Occipital lobe (tissue), 2 donors: ENCODE measurements around the gene SLC19A2. TPM values are rescaled to one million over a fixed set of nuclear protein-coding genes. Genes with fewer than 3 reads are reported as not detected.

ENCODE experiments used
- DNase-seq: peaks from one replicate; lab custom pipeline; 2025; lab: John Stamatoyannopoulos, UW
- total RNA-seq: library from RNA; depleted of rRNA; stranded (reverse); fragments of >200 nt; gene quantifications from one replicate; pipeline ENCODE4 v1.2.3, GENCODE V29; 2014

SLC19A2 gene
- total RNA-seq, 1 donor from 2014 or later: 31.5 TPM

DNA sequence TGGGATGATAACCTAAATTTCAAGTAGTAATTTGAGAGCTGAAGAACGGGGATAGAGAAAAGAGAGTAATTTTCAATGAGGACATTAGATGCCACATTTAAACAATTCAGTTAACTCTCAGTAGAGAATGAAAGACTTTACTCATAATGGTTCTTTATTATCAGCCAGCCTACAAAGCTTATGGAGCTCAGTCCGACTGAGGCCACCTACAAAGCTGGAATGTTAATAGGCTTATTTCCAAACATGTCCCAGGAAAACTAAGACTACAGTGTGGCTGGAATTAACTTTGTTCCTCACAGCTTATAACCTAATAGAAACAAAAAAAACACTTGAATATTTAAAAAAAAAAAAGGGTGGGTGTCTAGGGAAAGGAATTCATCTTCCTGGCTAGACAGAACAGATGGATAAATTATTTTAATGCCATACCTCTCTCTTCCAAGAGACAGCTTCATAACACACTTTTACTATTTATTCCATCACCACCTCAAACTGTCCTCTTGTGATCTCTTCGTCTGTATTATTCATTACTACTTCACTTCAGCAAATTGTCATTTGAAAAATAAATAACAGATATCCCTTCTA is 9.8 kb downstream of the SLC19A2 start:
- DNase-seq: no peak

DNA sequence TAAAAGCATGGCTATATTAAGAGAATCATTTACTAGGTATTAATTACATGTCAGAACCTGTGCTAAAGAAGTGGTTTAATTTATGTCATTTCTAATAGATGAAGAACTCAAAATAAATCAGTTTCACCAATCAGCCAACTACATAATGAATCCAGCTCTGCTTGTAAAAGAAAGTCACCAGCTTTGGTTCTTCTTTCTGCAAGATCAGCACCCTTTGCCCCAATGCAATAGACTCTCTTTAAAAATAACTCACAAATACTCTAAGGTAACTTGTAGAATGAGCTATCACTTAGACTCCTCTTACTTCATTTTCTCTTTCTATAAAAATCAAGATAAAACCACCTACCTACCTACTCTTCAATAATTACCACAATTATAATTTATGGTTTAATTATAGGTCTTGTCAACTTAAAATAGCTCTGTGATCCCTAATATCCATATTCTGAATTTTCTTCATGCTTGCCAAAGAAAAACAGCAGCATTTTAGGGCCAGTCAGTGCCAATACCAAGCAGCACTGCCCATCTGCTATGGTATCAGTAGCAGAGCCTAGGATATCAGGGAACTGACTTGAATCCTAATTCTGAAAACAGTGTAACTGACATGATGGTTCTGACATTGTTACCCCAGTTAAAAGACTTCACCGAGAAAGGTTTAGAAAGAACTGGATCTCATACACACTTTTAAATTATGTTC is 11.3 kb downstream of the SLC19A2 start:
- no peak for DNase-seq

DNA sequence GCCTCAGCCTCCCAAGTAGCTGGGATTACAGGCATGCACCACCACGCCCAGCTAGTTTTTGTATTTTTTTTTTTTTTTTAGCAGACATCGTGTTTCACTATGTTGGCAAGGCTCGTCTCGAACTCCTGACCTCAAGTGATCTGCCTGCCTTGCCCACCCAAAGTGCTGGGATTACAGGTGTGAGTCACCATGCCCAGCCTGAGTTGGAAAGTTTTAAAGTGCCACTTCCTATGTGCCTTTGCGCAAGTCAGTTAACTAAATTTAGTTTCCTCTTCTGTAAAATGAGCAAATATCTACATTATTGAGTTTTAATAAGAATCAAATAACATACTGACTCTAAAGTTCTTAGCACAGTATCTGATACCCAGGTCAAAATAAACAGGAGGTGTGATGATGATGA is 12.4 kb downstream of the SLC19A2 start:
- no peak for DNase-seq

DNA sequence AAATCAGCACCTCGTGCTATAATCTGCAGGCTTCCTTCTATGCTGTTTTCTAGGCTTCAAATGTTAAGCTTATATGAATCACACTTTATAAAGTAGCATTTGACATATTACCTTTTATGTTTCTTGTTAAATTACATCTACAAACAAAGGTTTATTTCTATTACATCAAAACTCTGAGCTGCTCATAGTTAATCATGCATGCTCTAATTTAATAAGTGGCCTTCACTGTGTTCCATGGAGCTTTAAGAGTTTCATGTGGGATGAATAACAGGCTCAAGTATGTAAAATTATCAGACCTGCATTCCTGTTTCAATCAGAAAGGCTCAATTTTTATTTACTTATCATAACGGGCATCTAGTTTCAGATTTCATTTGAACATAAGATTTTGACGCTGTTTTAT is 13.0 kb downstream of the SLC19A2 start:
- no peak for DNase-seq

DNA sequence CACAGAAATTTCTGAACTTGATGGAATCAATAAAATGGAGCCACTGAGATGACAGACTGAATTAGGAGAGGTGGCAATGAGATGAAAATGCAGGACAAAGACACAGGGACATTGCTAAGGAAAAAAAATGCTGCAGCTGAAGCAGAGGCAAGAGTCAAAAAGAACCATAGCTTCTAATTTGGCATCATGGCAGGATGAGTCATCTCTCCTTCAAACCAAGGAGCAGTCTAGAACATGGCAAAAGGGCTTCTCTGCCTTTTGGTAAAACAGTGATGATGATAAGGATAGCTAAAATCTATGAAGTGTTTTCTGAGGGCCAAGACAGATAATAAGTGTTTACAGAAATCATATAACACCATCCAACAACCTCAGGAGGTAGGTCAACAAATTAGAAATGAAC is 16.8 kb downstream of the SLC19A2 start:
- DNase-seq: no peak

DNA sequence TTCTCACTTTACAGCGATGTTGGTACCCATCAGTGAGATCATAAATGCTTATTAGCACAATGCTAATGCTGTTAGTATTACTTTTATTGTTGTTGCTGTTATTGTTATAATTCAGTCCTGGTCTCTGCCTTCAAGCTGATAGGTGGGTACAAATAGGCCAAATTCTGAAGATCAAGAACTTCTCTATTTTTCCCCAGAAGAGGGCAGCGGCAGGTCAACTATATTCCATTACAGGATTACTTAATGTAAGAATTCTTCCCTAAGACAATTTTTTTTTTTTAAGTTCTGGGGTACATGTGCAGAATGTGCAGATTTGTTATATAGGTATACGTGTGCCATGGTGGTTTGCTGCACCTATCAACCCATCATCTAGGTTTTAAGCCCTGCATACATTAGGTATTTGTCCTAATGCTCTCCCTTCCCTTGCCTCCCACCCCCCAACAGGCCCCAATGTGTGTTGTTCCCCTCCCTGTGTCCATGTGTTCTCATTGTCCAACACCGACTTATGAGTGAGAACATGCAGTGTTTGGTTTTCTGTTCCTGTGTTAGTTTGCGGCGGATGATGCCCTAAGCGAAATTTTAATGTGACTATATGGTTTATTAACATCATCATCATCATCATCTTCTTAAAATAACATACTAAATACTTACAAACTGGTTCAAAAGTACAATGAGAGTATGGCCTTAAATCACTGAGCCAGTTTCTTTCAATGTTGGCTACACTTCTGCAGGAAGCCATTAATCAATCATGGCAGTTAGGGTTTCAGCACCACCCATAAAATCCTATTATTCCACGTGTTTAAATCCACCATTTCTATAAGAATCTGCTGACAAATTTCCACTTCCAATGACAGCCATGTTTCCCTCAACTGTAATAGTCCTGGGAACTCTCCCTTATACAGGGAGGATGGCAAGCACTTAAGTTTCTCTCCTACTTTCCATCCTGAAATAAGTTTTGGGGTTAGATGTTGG is 19.2 kb downstream of the SLC19A2 start:
- DNase-seq: no peak

DNA sequence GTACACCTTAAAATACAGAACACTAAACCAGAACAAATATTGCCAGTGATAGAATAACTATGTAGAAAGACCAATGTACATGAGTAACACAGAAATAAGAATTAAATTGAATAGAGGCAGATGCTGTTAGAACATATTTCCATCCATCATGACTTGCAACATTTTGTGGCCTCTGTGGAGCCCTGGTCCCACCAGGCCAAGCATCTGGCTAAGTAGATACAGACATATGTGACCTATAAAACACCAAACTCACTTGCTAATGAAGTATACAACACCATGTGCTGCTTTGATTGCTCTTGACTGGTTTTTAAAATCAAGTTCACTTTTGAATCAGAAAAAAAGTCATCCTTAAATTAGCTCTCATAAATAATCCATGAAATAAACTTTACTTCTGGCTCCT is 20.5 kb downstream of the SLC19A2 start:
- DNase-seq: no peak

DNA sequence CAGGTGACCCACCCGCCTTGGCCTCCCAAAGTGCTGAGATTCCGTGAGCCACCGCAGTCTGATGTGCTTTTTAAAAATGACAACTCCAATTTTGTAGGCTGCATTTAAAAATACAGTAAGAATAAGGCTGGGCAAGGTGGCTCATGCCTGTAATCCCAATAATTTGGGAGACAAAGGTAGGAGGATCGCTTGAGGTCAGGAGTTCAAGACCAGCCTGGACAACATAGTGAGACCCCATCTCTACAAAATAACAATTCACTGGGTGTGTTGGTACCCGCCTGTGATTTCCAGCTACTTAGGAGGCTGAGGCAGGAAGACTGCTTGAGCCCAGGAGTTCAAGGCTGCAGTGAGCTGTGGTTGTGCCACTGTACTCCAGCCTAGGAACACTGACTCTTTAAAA is 23.4 kb downstream of the SLC19A2 start:
- DNase-seq: no peak

DNA sequence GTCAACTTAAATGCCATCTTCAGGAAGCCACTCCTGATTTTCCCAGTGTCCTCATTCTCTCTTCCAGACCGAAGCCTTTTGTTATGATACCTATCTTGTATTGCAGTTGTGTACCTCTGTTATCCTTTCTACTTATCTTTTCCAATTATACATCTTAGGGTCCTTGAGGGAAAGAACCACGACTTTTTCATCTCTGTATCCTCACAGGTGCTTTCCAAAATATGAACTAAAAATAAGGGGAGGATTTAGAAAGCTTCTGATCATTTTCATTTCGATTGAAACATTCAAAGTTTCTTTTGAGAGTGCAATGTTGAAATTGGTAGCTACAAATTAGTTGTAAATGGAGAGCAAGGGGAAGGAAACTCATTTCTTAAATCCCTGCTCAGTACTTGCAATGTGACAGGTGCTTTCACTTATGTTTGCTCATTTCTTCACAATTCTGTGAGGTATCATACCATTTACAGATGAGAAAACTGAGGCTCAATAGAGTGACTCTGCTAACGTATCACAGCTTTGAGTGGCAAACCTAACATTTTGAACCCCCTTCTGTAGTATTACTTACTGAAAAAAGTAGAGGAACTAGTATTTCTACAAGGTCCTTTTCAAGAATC is 24.2 kb downstream of the SLC19A2 start:
- DNase-seq: no peak

DNA sequence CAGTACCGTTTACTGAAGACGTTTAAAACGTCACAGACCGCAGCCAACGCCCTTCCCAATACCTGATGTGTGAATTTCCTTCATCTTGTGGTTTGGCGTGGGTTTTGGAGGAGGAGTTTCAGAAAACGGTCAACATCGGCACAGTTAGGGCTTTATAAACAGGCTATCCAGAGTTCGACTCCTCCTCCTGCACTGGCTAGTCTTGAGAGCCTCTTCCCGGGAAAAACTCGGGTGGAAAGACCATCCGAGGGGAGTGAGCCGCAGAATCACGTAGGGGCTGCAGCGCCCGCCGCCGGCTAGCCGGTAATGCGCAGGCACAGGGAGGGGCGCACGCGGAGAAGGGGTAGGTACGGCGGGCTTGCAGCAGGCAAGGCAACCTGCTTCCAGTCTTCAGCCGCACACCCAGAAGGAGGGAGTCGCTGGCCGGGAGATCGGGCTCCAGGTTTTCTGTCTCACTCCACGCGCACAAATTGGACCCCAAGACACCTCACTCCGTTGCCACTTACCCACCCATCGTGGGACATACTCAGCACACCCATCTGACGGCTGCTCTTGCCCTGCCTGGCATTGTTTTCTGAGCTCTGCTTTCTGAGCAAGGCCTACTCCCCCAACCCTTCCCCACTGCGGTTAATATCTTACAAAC is 25.4 kb downstream of the SLC19A2 start:
- DNase-seq: no peak

DNA sequence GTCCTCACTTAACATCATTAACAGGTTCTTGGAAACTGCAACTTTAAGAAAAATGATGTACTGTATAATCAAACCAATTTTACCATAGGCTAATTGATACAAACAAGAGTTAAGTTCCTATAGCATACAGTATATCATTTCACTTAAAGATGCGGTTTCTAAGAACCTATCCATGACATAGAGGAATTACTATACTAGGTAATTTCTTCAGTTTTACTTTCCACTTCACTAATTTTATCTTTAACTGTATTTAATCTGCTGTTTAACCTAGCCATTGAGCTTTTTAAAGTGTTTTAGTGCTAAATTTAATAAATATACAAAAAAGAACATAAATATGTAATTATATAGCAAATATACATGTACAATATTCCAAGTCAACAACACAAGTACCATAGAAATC is 28.3 kb downstream of the SLC19A2 start:
- no peak for DNase-seq

DNA sequence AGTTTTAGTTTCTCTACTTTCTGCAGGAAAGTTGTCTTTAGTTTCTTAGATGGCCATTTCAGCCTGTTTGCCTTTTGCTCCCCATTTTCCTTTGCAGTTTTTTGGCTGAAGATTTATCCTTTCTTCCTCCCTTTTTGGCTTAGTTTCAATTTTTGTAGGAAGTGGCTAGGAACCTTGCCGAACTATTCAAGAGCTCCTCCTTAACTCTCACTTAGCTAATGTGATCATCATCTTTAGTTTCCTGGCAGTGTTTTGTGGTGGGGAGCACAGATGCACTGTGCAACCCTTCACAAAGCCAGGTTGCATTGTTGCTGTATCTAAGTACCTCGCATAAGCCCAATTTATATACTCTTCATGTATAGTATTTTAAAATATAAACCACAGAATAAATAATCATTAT is 29.7 kb downstream of the SLC19A2 start:
- DNase-seq: no peak

DNA sequence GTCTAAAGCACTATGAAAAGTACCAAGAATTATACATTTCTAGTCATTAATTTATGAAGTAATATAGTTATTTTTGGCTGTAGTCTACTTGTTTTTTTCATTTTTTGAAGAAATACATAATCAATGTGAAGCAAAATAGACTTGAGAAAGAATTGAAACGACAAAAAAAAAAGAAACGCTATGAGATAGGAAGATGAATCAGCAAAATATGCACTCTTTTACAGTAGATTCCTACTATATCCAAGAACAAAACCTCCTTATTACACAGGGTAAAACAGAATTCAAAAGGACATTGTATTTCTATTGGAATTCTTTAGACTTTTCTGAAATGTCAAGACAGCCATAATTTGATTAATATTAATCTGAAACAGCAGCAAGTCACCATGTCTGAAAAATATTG is 32.8 kb downstream of the SLC19A2 start:
- DNase-seq: no peak

DNA sequence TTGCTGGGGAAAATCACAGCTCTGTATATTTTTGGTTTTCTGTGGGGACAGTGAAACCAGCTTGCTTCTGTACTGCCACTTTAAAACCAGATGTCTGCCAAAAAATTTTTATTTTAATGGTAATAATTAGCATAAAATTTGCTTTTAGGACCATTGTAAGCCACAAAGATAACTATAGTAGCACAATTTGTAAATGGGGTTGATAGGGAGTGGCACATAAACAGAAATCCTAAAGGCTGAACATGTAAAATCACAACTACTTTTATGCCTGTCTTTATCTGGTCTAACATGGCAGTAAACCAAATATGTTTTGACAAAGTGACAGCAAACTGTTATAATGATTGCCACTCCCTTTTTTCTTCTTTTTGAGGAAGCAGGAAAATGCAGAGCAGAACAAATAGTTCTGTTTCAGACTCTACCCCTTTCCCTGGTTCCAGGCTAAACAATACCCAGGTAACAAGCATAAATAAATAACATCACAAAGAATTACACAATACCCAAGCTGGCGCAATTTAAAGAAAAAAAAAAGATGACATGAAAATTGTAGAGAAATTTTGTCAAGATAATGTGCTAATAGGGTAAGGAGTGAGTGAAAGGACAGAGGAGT is 34.4 kb downstream of the SLC19A2 start:
- no peak for DNase-seq

DNA sequence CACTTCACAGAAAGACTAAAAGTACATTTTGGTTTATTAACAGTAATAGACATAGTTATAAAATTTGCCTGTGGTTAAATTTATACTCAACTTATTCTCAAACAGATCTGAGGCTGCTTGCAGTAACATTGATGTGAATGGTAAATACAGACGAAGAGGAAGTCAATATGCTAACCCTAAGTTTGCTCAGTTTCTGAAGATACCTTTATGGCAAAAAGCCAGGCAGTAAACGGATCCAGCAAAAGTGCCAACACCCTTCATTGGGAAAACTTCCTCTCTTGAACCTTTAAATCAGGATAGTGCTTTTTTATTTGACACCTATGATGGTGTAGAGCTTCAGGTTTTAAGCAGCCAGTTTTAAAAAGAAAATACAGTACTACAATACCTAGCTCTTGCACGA is 41.8 kb downstream of the SLC19A2 start:
- no peak for DNase-seq

DNA sequence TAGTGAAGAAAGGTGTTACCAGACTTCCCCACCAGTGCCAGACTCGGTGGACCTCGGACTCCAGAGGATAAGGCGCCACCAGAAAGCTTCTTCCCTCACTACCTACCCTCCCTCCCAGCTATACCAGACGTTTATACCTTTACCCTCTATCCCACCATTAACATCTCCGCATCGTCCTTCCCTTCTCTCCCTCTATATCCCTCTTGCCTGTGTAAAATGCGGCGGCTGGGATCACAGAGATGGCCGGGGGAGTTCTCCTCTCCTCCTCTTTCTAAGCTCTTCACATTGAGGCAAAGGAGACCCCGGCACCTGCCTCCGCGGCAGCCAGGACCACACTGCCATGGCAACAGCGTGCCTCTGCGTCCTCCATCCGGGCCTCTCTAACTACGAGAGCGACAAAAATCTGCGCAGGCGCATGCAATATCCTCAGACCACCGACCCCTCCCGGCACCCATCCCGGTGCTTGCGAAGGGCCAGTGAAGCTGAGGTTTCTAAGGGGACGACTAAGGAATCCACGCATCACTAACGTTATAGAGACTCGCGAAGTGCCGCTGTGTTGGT is 58.6 kb downstream of the SLC19A2 start, which contains the start of gene CCDC181:
Gene CCDC181 (minus strand): TSS at position 394 of the 561 bp plus-strand sequence. CDS start 2,547 bp downstream, outside the sequence.
- peak; percentile 73 for DNase-seq

DNA sequence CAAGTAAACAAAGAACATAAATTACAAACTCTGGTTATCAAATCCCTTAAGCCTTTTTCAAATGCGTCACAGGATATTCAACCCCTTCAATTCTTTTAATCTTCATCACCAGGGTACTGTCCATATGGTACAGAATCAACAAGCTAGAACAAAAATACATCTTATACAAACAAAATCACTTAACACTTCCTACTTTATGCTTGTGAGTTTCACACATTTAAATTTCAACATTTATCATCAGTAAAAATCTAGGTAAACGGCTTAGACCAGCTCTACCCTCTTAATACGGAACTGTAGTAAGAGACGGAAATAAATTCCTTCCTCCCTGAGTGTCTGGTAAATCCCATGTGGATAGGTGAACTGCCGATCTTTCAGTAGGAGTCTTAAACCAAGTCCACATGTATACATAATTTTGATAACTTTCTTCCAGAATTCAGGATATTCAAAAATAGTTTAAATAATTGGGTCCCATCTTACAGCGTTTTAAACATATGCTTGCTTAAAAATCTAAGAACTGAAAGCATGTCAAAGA is 59.5 kb downstream of the SLC19A2 start:
- no peak for DNase-seq

DNA sequence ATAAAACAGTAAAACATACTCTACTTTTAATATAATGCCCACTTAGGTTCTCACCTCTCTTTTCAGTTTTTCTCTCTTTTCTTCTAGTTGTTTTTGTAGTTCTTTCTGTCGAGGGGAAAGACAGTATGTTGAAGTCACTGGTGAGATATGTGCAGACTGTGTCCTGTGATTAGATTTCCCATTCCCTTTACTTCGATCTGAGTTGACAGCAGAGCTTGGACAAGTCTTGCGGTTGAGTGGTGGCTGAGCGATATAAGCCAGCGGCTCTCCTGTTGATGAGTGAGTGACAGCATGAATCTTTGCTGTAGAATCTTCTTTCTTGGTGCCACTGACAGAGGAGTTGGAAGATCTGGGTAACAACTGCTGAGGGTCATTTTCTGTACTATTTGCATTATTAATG is 64.4 kb downstream of the SLC19A2 start:
- DNase-seq: no peak

DNA sequence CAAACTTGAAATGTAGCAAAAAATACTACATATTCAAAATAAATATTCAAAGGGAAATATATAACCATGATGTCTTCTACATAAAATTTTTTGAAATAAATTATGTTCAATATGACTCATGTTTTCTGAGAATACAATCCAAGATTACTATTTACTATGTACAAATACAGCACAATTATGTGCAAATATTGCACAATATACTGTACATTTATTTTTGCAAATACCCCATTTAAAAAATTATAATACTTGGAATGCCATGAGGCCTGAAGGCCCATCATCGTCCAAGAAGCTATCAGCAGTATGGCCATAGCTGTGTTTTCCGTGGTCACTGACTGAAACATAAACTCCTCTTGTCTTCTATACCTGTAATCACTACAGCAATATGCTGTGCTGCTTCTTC is 70.8 kb downstream of the SLC19A2 start:
- no peak for DNase-seq
